Natural killer cell (primary cell): ENCODE data around the gene CDC42BPG. TPM values are rescaled to one million over a fixed set of nuclear protein-coding genes. Genes with fewer than 3 reads are reported as not detected.

Experiments used
- ATAC-seq, 3 donors: fragments of 150-1000 bp in 2 of 3; fragments of 200-7000 bp in 1 of 3; cut with Tn5 transposase; 1 replicate in 1 of 3; 2 replicates in 2 of 3; pipeline ENCODE4 v1.10.0; 2021; ENCODE audit warnings: mild to moderate bottlenecking in 2 of 3, moderate library complexity in 2 of 3
- DNase-seq, 2 donors: peaks; one replicate each; pipeline versions ENCODE4 v3.0.0 to v3.0.0-alpha.2; 2013 to 2021; ENCODE audit warnings: mixed read lengths in 1 of 2
- H3K27ac ChIP-seq: one replicate; pipeline ENCODE4 v1.5.1; 2013; ENCODE audit warnings: mild to moderate bottlenecking, low read length
- H3K27me3 ChIP-seq: one replicate; pipeline ENCODE4 v1.6.1; 2013; ENCODE audit warnings: low read length; ENCODE audit not compliant: control insufficient read depth, insufficient read depth
- H3K36me3 ChIP-seq: one replicate; pipeline ENCODE4 v1.6.1; 2013; ENCODE audit warnings: low read length; ENCODE audit not compliant: control insufficient read depth, insufficient read depth
- H3K4me1 ChIP-seq: one replicate; pipeline ENCODE4 v1.6.1; 2013; ENCODE audit warnings: low read length; ENCODE audit not compliant: control insufficient read depth, insufficient read depth
- H3K4me3 ChIP-seq: one replicate; pipeline ENCODE4 v1.5.1; 2013; ENCODE audit warnings: low read length
- H3K9me3 ChIP-seq: one replicate; pipeline ENCODE4 v1.6.1; 2013; ENCODE audit warnings: low read length; ENCODE audit not compliant: control insufficient read depth, insufficient read depth
- H3K27ac Mint-ChIP-seq, 2 donors: one replicate each; pipeline ENCODE4 v1.8.0; 2022; ENCODE audit warnings: mild to moderate bottlenecking in 2 of 2, mixed read lengths in 2 of 2, moderate library complexity in 1 of 2
- H3K27me3 Mint-ChIP-seq, 2 donors: one replicate each; pipeline ENCODE4 v1.8.0; 2022; ENCODE audit warnings: low read depth in 2 of 2, mixed read lengths in 2 of 2
- H3K36me3 Mint-ChIP-seq: one replicate; pipeline ENCODE4 v1.8.0; 2022; ENCODE audit warnings: mixed read lengths
- H3K4me1 Mint-ChIP-seq, 2 donors: one replicate each; pipeline ENCODE4 v1.8.0; 2022; ENCODE audit warnings: mixed read lengths in 2 of 2
- H3K4me3 Mint-ChIP-seq: one replicate; pipeline ENCODE4 v1.8.0; 2022; ENCODE audit warnings: mild to moderate bottlenecking, moderate library complexity, mixed read lengths
- H3K9me3 Mint-ChIP-seq, 2 donors: one replicate each; pipeline ENCODE4 v1.8.0; 2022; ENCODE audit warnings: mixed read lengths in 2 of 2
- CTCF ChIP-seq: fragments of 200-600 bp; IDR thresholded peaks from one replicate; pipeline ENCODE4 v1.8.0; 2022; ENCODE audit warnings: antibody characterized with exemption
- WGBS: methylation state at CpG from one replicate; pipeline ENCODE4 v1.1.7; 2013; ENCODE audit warnings: missing lambda C conversion rate; ENCODE audit not compliant: insufficient coverage; 5-methylcytosine and 5-hydroxymethylcytosine counted together
- intact Hi-C: fragments of 100-400 bp; cut with micrococcal nuclease; formaldehyde crosslinking; loops from one replicate; pipeline ENCODE4 v1.14.2; 2022
- total RNA-seq, 4 donors: library from RNA; stranded (reverse); fragments of 120-200 nt in 1 of 4; gene quantifications; one replicate each; pipeline versions ENCODE4 v1.2.3 to v1.2.4, GENCODE V29; 2013 to 2022

Gene CDC42BPG
- total RNA-seq, 3 donors from 2014 or later (not counting 1 experiment from before 2014, with no cell fraction given): 8.2 to 12.7 (median 10.7) TPM

DNA sequence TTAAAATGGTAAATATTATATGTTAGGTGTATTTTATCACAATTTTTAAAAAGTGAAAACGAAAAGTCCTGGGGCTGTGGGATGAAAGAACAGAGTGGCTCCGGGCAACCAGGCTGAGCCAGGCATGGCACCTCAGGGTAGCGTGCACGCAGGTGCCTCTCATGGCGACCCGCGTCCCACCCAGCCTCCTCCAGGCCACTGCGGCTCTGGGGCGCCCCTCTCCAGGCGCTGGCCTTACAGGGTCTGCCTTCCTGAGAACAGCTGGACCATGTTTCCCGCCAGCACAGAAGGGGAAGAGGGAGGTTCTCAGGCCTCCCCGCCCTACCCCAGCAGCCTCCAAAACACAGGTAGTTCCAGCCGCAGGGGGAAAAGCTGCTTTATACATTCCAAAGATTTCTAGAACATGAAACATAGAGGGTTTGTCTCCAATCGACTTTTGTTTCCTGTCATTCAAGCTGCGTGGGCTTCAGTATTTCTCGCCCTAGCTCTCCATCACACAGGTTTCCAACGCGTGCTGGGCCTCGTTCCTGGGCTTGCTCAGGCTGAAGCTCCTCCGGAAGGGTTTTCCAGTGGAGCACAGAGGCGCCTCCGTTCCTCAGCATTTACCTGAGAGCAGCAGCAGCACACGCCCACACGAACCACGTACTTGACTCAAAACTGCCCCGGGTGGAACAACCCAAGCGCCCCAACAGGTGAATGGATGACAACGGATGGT, 23.5 kb upstream of the CDC42BPG start:
- Histone ChIP-seq H3K36me3 (peaks cover 55% of the 10 kb centered on the region), H3K27me3 (no peaks in the 10 kb centered on the region), H3K4me3 (no peak overlapping the region), H3K4me1 (peaks cover 99% of the 10 kb centered on the region), H3K9me3 (no peaks in the 10 kb centered on the region), H3K27ac (peak overlapping the region; percentile 55)
- H3K9me3 Mint-ChIP-seq: no peaks in the 10 kb centered on the region
- DNase-seq (no peak), ATAC-seq (no peak)
- intact Hi-C loops: no loop called here
- peak overlapping the region; percentile 76 for H3K4me3 Mint-ChIP-seq
- H3K27me3 Mint-ChIP-seq: no peaks in the 10 kb centered on the region
- TF ChIP-seq CTCF: no peak
- H3K27ac Mint-ChIP-seq: peak overlapping the region; percentile 87
- H3K4me1 Mint-ChIP-seq: peaks cover 68 to 84% of the 10 kb centered on the region in 2 donors
- no peaks in the 10 kb centered on the region for H3K36me3 Mint-ChIP-seq
- 80% methylated on average over 27 of the region's 28 CpGs for WGBS

DNA sequence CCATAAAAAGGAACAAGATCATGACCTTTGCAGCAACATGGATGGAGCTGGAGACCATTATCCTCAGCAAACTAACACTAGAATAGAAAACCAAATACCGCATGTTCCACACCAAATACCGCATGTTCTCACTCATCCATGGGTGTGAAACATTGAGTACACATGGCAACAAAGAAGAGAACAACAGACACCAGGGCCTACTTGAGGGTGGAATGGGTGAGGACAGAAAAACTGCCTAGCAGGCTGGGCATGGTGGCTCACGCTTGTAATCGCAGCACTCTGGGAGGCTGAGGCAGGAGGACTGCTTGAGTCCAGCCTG, 21.7 kb upstream of the CDC42BPG start:
- Histone ChIP-seq H3K27me3 (no peaks in the 10 kb centered on the region), H3K36me3 (peaks cover 38% of the 10 kb centered on the region), H3K27ac (peak overlapping the region; percentile 91), H3K9me3 (no peaks in the 10 kb centered on the region), H3K4me1 (peaks cover 99% of the 10 kb centered on the region), H3K4me3 (no peak overlapping the region)
- Mint-ChIP-seq H3K9me3 (no peaks in the 10 kb centered on the region), H3K4me1 (peaks cover 69 to 89% of the 10 kb centered on the region in 2 donors), H3K27me3 (no peaks in the 10 kb centered on the region), H3K27ac (peak overlapping the region; percentile 95 to 96), H3K4me3 (peak overlapping the region; percentile 81), H3K36me3 (no peaks in the 10 kb centered on the region)
- peak; percentile 33 to 51 (median 45) for ATAC-seq
- DNase-seq: peak in 1 of 2 donors; percentile 68
- WGBS: 43% methylated on average over 2 of the region's 4 CpGs
- TF ChIP-seq CTCF: no peak
- intact Hi-C loops: no loop called here

DNA sequence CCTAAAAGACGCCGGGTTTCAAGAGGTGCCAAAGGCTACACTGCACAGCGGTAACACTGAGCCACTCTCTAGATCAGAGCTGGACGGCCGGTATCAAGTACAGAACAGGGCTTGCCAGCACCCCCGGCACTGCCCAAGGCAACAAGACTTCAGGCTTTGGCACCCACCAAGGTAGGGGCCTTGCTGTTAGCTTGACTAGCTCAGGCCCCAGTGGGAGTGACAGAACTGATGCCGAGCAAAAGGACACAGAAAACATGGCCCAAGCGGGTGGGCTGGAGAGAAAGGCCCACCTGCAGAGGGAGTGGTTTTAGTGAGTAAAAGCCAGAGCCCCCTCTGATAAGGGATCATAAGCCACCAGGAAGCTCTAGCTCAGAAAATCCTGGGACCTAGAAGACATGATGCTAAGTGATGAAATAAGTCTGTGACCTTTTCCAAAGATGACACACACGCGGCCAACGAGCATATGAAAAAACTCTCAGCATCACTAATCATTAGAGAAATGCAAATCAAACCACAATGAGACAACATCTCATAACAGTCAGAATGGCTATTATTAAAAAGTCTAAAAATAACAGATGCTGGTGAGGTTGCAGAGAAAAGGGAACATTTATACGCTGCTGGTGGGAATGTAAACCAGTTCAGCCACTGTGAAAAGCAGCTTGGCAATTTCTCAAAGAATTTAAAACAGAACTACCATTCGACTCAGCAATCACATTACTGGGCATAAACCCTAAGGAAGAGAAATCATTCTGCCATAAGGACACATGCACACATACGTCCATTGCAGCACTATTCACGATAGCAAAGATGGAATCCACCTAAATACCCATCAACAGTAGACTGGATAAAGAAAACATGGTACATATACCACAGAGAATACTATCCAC, 21.1 kb upstream of the CDC42BPG start:
- peak in 1 of 2 donors; percentile 54 for DNase-seq
- intact Hi-C loops: loop anchor here (2.0 kb wide), 2 partner anchors 13 to 19 kb away; partner anchors contain the start of gene EHD1
- H3K4me1 Mint-ChIP-seq: peaks cover 64 to 85% of the 10 kb centered on the region in 2 donors

More for the DNA sequence above, 21.1 kb upstream of the CDC42BPG start:
- Histone ChIP-seq H3K9me3 (no peaks in the 10 kb centered on the region), H3K4me3 (peak overlapping the region; percentile 10), H3K27ac (peak overlapping the region; percentile 91), H3K27me3 (no peaks in the 10 kb centered on the region), H3K36me3 (peaks cover 32% of the 10 kb centered on the region), H3K4me1 (peaks cover 99% of the 10 kb centered on the region)
- Mint-ChIP-seq H3K27ac (peak overlapping the region; percentile 95 to 96), H3K9me3 (no peaks in the 10 kb centered on the region), H3K36me3 (no peaks in the 10 kb centered on the region), H3K4me3 (peak overlapping the region; percentile 81), H3K27me3 (no peaks in the 10 kb centered on the region)
- no peak for TF ChIP-seq CTCF
- WGBS: 38% methylated on average over 12 of the region's 15 CpGs
- ATAC-seq: peak; percentile 13 to 35 (median 32)
